DND-41 (cell line): ENCODE data around the gene LAMA2.

Experiments used
- ATAC-seq: fragments of 200-7000 bp; cut with Tn5 transposase; 3 replicates; pipeline ENCODE4 v1.9.1; 2021; ENCODE audit warnings: low read depth; ENCODE audit not compliant: insufficient read depth
- DNase-seq: peaks from one replicate; pipeline ENCODE4 v3.0.0-alpha.2; 2020
- H2AFZ ChIP-seq: 2 replicates; pipeline ENCODE4 v1.6.0; 2012; ENCODE audit warnings: low read depth, low read length
- H3K27ac ChIP-seq: 2 replicates; pipeline ENCODE4 v1.5.1; 2012; ENCODE audit warnings: low read length, inconsistent platforms
- H3K27me3 ChIP-seq: fragments of 200-600 bp; sonication (generic); 2 replicates; pipeline ENCODE4 v1.6.0; 2012; ENCODE audit warnings: low read length, mild to moderate bottlenecking, inconsistent platforms; ENCODE audit not compliant: insufficient read depth, poor library complexity
- H3K36me3 ChIP-seq: 2 replicates; pipeline ENCODE4 v1.5.1; 2012; ENCODE audit warnings: low read length, inconsistent platforms; ENCODE audit not compliant: insufficient read depth
- H3K4me1 ChIP-seq: 2 replicates; pipeline ENCODE4 v1.5.1; 2012; ENCODE audit warnings: mild to moderate bottlenecking, low read length; ENCODE audit not compliant: insufficient read depth
- H3K4me2 ChIP-seq: 2 replicates; pipeline ENCODE4 v1.6.0; 2012; ENCODE audit warnings: mild to moderate bottlenecking, moderate library complexity, low read length, inconsistent platforms; ENCODE audit not compliant: insufficient read depth
- H3K4me3 ChIP-seq, 2 experiments: fragments of 200-600 bp in 1 of 2; shearing (Covaris generic) in 1 of 2; 2 replicates each; pipeline ENCODE4 v1.5.1; 2012 to 2016; ENCODE audit warnings: inconsistent platforms in 2 of 2, low read length in 2 of 2, mild to moderate bottlenecking in 2 of 2, low read depth in 1 of 2, moderate library complexity in 1 of 2
- H3K79me2 ChIP-seq: 2 replicates; pipeline ENCODE4 v1.6.0; 2012; ENCODE audit warnings: low read length, inconsistent platforms; ENCODE audit not compliant: insufficient read depth
- H3K9ac ChIP-seq: 2 replicates; pipeline ENCODE4 v1.6.0; 2012; ENCODE audit warnings: low read depth, mild to moderate bottlenecking, inconsistent platforms, low read length, moderate library complexity
- H3K9me3 ChIP-seq: 2 replicates; pipeline ENCODE4 v1.5.1; 2012; ENCODE audit warnings: low read length, moderate library complexity, mild to moderate bottlenecking, inconsistent platforms; ENCODE audit not compliant: insufficient read depth, severe bottlenecking
- H4K20me1 ChIP-seq: 2 replicates; pipeline ENCODE4 v1.6.0; 2012; ENCODE audit warnings: low read length; ENCODE audit not compliant: insufficient read depth
- EZH2 ChIP-seq: IDR thresholded peaks from 3 replicates; pipeline ENCODE4 v1.6.1; 2012; ENCODE audit warnings: borderline replicate concordance, low read depth, mild to moderate bottlenecking, moderate library complexity, low read length, inconsistent platforms; ENCODE audit not compliant: severe bottlenecking
- TF ChIP-seq, protein P1 (sequence below): IDR thresholded peaks from 2 replicates; pipeline ENCODE4 v1.5.1; 2012; ENCODE audit warnings: borderline replicate concordance, low read length, moderate library complexity, mild to moderate bottlenecking; ENCODE audit not compliant: poor library complexity, severe bottlenecking; ENCODE audit errors: extremely low read depth

Gene LAMA2

DNA sequence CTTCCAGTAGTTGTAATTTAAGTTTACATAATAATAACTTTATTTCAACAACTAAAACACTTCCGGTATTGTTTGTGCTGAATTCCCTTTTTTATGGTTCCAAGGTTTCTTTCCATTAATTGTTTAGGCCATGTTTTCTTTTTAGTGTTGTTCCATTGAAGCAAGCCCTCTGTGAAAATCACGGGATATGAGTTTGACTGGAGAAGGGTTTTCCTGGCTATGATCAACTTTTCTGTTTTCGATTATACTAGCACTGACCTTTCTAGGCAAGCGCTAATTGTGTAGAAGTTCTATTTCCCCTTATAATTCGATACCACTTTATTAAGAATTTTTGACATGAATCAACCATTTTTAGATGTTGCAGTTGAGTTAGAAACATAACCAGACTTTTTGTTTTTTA, 2.4 kb downstream of the LAMA2 start:
- Histone ChIP-seq H3K4me3 (no peak overlapping the region), H2AFZ (no peak overlapping the region), H3K9me3 (no peaks in the 10 kb centered on the region), H4K20me1 (no peaks in the 10 kb centered on the region), H3K36me3 (no peaks in the 10 kb centered on the region), H3K9ac (no peak overlapping the region), H3K4me2 (no peak overlapping the region), H3K4me1 (no peaks in the 10 kb centered on the region), H3K27ac (no peak overlapping the region), H3K79me2 (no peaks in the 10 kb centered on the region), H3K27me3 (no peaks in the 10 kb centered on the region)
- ATAC-seq: no peak
- DNase-seq: no peak
- TF ChIP-seq EZH2: no peak
- TF ChIP-seq, protein P1, sequence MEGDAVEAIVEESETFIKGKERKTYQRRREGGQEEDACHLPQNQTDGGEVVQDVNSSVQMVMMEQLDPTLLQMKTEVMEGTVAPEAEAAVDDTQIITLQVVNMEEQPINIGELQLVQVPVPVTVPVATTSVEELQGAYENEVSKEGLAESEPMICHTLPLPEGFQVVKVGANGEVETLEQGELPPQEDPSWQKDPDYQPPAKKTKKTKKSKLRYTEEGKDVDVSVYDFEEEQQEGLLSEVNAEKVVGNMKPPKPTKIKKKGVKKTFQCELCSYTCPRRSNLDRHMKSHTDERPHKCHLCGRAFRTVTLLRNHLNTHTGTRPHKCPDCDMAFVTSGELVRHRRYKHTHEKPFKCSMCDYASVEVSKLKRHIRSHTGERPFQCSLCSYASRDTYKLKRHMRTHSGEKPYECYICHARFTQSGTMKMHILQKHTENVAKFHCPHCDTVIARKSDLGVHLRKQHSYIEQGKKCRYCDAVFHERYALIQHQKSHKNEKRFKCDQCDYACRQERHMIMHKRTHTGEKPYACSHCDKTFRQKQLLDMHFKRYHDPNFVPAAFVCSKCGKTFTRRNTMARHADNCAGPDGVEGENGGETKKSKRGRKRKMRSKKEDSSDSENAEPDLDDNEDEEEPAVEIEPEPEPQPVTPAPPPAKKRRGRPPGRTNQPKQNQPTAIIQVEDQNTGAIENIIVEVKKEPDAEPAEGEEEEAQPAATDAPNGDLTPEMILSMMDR: no peak

DNA sequence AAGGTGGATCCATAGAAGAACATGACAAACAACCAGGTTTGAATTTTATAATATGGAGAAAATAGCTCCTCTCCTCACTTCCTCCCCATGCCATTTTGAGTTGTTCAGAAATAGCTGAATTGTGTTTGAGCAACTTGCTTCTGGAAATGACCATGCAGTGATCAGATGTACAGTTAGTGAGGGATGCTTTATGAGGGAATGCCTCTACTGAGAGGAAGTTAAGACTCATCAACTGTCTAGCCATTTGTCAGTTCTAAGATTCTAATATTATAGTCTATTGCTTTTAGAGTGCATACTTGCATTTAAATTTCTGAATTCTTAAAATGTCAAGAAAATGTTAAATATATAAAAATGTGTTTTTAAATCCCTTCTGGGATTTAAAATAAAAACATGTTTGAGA, 3.8 kb downstream of the LAMA2 start:
- Histone ChIP-seq H3K36me3 (no peaks in the 10 kb centered on the region), H3K27ac (no peak overlapping the region), H3K4me1 (no peaks in the 10 kb centered on the region), H2AFZ (no peak overlapping the region), H3K27me3 (no peaks in the 10 kb centered on the region), H3K79me2 (no peaks in the 10 kb centered on the region), H3K9ac (no peak overlapping the region), H3K4me2 (no peak overlapping the region), H4K20me1 (no peaks in the 10 kb centered on the region), H3K9me3 (no peaks in the 10 kb centered on the region), H3K4me3 (no peak overlapping the region)
- ATAC-seq: no peak
- TF ChIP-seq, protein P1: no peak
- TF ChIP-seq EZH2: no peak
- DNase-seq: no peak

DNA sequence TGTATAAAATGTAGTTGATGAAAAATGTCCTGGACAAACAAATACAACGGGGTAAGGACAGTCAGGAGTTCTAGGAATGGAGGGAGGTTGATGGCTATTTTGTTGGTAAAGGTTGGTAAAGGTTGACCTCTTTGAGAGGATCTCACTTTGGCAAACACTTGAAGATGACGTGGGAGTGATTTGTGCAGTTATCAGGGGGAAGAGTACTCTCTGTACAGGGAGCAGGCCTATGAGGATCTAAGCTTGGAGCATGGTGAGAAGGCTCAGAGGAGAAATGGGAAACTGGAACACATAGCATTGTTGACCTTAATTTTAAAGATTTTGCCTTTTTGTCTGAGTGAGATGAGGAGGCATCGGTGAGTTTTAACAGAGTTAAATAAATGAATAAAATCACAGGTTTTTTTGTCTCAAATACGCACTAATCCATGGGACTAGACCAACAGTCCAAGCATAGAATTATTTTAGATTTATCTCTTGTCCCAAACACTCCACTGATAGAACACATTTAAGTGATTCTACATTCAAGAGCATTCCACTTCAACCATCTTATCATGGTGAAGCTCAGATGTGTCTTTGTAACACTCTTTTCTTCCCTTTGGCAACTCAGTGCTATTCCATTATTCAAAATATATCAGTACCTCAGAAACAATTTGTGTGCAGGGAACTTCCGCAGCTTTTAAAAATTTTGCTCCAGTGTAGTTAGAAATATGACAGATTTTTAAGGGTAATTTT, 5.7 kb downstream of the LAMA2 start:
- Histone ChIP-seq H3K36me3 (no peaks in the 10 kb centered on the region), H3K4me2 (no peak overlapping the region), H3K9ac (no peak overlapping the region), H3K79me2 (no peaks in the 10 kb centered on the region), H3K9me3 (no peaks in the 10 kb centered on the region), H3K27ac (no peak overlapping the region), H2AFZ (no peak overlapping the region), H3K4me1 (no peaks in the 10 kb centered on the region), H3K4me3 (no peak overlapping the region), H3K27me3 (no peaks in the 10 kb centered on the region), H4K20me1 (no peaks in the 10 kb centered on the region)
- no peak for ATAC-seq
- DNase-seq: no peak
- TF ChIP-seq, protein P1: no peak
- TF ChIP-seq EZH2: no peak
